Activated CD4-positive, alpha-beta T cell treated with anti-CD3 and anti-CD28 coated beads, Interleukin-2, Interleukin-4, amounts not matched to agents 100 ng/mL and 50 ng/mL, durations not matched to agents 16 hours and 8 hours (primary cell): Measurements from ENCODE around the gene INKA1.
"Not testable (repeated sequence)": the region's sequence is repeated elsewhere in the genome, so short reads cannot be mapped to it uniquely, and the experiment has no call there.

Source experiments
- DNase-seq: peaks from one replicate; pipeline ENCODE4 v3.0.0-alpha.2; 2020; ENCODE audit warnings: low spot score

Gene INKA1

DNA sequence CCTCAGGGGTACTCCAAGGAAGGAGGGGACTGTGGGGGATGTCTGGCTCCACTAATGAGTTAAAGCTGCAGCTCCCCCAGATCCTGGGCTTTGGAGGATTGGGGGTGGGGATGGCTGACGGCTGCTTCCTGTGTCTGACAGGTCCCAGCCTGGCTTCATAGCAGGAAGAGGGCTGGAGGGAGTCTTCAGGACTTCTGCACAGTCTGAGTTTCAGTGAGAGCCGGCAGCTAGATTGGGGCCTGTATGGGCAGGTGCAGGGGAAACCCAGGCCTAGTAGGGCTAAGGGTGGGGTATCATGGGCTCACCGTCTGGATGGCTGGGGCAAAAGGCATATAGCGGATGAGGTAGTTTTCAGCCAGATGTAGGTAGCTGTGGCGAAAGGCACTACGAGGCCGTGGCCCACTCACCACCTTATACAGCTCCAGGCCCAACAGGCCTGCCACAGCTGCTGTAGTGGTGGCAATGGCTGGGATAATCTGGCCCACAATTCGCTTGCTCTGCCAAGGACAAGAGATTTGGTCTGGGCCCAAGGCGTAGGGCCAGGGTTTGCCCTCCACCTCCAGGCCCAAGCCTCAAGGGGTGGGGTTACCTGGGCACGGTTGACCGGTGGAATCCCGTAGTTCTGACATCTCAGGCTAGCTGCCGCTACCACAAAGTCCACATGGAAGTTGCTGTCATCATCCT lies 4.5 kb downstream of the INKA1 start:
- no peak for DNase-seq

DNA sequence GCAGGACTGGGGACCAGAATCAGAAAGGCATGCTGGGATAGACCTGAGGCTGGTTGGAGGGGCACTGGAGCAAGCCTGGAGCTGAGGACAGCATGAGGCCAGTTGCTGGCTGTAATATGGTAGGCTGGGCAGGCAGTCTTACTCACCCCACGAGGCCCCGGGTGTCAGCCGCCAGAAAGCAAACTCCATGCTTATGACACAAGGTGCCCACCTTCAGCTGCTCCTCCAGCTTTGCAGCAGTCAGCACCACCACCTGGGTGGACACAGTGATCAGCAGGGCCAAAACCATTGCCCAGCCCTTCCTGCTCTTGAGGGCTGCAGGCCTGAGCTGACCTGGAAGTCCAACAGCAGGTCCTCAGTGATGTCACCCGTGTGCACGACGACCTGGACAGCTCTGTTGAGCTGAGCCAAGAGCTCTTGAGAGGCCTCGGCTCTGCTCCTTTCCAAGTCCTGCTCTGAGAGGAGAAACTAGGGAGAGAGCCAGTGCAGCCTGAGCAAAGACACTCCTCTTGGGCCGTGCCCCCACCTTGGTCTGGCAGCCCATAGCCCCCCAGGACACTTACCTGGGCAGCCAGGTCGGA lies 9.9 kb downstream of the INKA1 start:
- no peak for DNase-seq

DNA sequence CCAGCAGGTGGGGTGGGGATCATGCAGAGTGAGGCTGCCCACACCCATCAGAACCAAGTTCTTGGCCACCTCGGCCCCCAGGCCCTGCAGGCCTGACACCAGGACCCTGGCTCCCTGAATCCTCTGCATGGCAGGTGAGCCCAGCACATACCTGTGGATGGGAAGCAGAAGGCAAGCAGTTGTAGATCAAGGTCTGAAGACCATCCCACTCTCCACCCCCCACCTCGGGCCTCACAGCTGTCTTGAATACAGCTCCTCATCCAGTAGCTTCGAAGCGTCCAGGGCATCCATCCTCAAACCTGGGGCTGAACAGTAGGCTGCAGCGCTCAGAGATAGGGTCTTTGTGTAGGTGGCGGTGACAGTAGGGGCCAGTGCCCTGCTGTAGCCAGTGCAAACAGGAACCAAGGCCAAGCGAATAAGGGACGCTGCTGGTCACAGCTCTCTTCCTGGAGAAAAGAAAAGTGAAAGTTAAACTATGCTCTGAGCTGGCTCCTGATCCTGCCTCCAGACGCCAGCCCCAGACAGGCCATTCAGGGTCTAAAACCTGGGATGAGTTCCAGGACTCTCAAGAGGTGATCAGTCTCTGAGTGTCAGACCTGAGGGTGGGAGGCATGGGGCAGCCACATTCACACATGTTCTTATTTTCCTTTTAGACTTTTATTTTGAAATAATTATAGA lies 10.6 kb downstream of the INKA1 start, which contains the start of gene UBA7:
UBA7 (minus strand) TSS at position 457 of the 678 bp plus-strand sequence; CDS start at position 291, 166 bp downstream.
- peak; percentile 31 for DNase-seq

DNA sequence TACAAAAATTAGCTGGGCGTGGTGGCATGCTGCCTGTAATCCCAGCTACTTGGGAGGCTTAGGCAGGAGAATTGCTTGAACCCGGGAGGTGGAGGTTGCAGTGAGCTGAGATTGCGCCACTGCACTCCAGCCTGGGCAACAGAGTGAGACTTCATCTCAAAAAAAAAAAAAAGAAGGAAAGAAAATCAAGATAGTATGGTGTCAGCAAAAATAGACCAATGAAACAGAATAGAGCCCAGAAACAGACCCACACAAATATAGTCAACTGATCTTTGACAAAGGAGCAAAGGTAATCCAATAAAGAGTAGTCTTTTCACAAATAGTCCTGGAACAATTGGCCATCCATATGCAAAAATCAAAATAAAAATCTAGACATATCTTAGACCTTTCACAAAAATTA lies 20.1 kb downstream of the INKA1 start:
- not testable (repeated sequence) for DNase-seq

DNA sequence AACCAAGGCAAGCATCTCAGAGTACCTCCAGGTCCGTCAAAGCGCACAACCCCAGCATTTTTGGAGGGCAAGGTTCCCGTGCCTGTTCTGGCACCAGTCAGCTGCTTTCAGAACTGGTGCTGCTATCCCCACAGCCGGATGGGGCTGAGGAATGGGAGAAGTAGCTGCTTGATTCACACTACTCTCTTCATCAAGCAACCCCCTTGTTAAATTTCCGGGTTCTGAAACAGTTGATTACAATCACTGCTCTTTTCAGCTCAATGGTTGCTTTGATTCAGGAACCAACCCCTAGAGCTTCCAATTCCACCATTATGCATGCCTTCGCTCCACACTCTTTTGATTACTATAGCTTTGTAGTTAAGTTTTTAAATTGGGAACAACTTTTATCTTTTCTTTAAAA lies 23.0 kb downstream of the INKA1 start:
- DNase-seq = no peak

DNA sequence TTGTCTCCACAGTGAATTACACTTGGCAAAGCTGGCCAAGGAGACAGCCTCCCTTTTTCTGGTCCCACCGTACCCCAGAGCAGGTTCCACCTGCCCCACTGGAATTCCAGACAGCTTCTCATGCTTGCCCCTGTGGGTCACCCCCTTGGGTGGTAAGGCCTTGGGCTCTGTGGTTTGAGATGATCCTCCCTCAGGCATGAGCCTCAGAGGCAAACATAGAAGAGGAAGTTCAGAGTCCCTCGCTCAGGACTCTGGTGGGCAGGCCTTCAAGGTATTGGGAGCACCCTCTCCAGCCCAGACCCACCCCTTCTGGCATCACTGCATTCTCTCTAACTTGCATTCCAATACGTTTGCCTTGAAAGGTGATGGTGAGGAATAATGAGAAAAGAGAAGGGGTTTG lies 28.3 kb downstream of the INKA1 start:
- DNase-seq = no peak

DNA sequence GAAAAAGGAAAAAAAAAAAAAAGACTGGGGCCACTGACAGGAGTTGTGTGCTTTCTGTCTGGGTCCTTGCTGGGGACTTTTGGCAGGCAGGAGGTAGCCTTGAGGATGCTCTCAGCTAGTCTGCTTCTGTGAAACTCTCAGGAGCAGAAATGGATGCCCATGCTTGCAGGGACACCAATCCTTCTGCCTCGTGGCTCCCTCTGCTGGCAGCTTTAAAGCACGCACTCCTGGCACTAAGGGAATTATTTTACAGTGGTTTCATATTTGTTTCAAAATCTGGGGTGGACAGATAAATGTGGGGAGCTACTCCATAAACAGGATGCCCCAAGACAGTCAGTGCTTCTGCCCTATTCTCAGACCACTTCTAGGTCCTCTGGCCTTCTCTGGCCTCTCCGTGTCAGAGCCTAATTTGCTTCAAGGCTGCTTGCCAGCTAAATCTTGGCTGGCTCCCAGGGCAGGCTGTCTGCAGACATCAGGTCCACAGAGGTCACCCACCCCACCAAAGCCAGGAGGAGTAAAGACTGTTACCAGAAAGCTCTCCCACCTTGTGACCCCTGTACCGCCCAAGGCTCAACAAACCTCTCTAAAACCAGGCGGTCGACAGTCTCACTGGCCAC lies 36.2 kb downstream of the INKA1 start:
- DNase-seq = peak; percentile 79

DNA sequence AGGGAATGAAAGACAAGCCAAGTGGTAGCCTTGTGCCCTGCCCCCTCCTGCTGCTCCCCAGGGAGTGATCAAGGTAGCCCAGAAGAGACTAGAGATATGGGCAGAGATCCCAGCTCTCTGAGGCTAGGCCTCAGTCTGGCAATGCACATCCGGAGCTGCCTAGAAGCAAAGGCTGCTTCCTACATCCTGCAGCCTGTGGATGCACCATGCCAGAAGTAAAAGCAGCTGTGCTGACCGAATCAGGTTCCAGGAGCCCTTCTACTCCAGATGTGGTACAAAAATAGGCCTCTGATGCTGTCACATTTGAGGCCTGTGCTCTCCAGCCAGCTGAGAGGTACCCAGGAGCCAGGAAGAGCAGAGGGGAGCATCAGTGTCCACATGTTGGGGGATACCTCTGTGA lies 37.3 kb downstream of the INKA1 start:
- DNase-seq = no peak

DNA sequence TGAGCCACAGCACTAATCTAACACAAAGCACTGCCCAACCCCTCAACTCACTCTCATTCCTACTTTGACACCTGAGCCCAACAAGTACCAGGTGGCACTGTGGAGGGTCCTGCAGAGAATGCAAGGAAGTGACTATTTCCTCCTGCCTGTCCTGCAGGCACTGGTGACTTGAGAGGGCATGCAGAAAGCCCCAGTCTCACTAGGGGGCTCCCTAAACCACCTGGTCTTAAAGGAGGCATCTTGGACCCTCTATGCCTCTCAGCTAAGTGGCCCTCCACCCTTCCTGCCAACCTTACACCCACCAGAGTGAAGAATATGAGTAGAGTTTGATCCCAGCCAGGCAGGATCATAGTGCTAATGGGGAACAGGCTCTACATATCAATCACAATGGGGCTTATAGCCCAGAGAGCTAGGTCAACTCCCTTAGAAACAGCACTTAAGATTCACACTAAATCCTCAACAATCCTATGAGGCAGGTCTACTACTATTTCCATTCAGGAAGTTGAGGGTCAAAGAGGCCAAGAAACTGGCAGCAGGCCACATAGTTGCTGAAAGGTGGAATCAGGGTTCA lies 38.1 kb downstream of the INKA1 start:
- DNase-seq = peak; percentile 6

DNA sequence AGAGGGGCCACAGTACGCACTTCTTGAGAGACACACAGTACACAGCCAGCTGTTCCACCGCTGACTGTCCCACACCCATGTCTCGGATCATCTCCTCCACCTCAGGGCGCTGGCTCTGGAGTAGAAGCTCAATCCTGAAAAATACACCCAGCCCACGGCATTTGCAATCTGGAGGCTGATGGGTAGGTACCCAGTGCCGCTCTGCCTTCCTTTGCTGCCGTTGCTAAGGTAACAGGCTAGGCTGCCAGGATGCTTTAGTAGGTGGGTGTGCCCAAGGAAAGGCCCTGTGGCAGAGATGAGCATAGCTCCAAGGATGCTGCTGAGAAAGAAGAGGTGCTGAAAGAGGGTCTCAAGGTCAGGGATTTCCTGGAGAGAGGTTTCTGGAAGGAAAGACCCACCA lies 38.7 kb downstream of the INKA1 start:
- DNase-seq = no peak

DNA sequence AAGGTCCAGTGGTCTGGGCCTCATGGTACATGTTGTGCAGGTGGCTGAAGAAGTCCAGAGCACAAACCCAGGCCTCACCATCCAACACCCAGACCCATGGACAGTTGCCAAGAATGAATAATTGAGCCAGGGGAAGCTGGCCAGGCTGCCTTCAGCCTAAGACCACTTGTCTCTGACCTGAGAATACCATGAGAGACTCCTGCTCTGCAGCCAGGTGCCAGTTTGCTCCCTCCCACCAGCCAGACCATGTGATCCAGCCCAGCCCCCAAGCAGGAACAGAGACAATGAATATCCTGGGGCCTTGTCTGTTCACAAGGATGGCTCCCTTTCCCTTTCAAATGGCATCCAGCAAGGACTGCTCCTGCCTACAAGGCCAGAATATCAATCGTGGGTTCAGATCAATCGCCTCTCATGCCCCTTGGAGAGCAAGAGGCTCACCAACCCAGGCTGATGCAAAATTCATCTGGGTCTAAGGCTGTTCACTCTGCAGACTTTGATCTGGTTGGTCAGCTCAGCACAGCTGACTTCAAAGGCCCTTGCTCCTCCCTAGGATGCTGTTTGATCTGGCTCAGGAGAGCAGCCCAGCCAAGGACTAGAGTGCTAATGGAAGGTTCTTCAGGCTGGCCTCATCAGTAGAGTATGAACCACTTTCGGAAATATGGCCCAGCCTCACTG lies 39.9 kb downstream of the INKA1 start:
- no peak for DNase-seq

DNA sequence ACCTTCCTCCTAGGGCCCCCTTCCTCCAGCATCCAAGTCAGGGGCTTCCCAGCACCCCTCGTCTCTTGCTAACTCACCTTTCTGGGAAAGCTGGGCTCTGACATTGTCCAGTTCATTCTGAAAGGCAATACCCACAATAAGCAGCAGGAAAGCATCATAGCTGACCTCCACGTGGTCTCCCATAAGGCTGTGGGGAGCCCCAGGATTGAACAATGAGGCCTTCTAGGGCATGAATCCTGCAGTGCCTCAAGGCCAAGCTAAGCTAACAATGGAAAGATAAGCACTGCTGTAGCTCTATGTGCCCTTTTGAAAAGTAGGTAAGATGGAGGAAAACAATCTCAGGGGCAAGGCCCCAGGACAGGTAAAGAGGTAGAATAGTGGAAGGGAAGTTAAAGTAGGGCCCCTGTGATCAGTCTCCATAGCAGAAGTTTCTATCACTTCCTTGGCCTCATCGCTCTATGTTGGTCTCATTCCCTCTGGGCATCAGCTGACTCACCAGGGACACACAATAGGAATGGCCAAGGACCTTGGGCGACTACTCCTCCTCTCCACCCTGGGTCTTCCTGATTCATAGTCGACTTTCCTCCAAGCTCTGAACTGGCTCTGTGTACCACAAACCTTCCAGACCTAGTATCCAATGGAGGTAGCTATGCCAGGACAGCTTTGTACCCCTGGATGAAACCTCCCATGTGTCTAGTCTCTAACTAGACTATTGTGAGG lies 41.6 kb downstream of the INKA1 start:
- DNase-seq = no peak

DNA sequence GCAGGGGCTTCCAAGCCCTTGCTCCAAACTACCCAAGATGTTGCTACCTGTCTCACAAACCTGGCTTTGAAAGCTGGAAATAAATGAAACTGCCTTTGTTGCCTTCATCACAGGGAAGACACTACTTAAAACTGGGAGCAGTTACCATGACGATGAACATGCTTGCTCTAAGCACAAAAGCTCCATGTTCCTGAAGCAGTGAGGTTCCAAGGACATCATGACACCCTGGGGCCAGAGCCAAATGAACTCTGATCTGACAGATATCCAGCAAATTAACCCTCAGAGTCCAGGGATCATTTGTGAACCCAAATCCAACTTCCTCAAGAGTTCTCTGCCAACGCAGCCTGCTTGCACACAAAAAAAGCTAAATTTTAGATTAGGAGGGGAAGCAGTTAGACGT lies 42.6 kb downstream of the INKA1 start:
- no peak for DNase-seq
